K562 (cell line): ENCODE results near the gene NKX2-1.

ENCODE experiments used
- BDP1 ChIP-seq: IDR thresholded peaks from 3 replicates; pipeline ENCODE4 v1.6.1; 2011; ENCODE audit not compliant: insufficient read length, insufficient read depth
- CTCF ChIP-seq, 3 experiments: IDR thresholded peaks in 2 of 3; conservative IDR thresholded peaks in 1 of 3; 2 replicates each; pipeline ENCODE4 v1.5.1; 2011 to 2012; ENCODE audit warnings: low read length in 3 of 3, mild to moderate bottlenecking in 3 of 3, control low read depth in 2 of 3, improper control_type of control experiment in 1 of 3, inconsistent platforms in 1 of 3, low read depth in 1 of 3, mixed read lengths in 1 of 3, moderate library complexity in 1 of 3; ENCODE audit not compliant: insufficient read depth in 2 of 3
- DIDO1 ChIP-seq: fragments of 450-650 bp; IDR thresholded peaks from 2 replicates; pipeline ENCODE4 v1.6.1; 2016; ENCODE audit warnings: low read depth, missing biosample characterization, missing genetic modification characterization
- HNRNPLL ChIP-seq: fragments of 200-400 bp; formaldehyde crosslinking; IDR thresholded peaks from 2 replicates; pipeline ENCODE4 v1.6.1; 2017; ENCODE audit warnings: low read length, low read depth, mild to moderate bottlenecking; ENCODE audit not compliant: poor library complexity, severe bottlenecking
- TRIM24 ChIP-seq, 2 experiments: fragments of 450-650 bp; IDR thresholded peaks; 2 replicates each; pipeline ENCODE4 v1.6.1; 2016
- ZBTB33 ChIP-seq: sonication (generic); formaldehyde crosslinking; IDR thresholded peaks from 2 replicates; pipeline ENCODE4 v1.8.1; 2023; ENCODE audit warnings: mild to moderate bottlenecking, missing genetic modification reagents

- TF ChIP-seq CTCF (IDR thresholded peaks at IDR 0.05 in 2 of 3, conservative IDR thresholded peaks at IDR 0.05 in 1 of 3; ENCODE audit: insufficient read depth in 2 of 3, low read depth in 1 of 3, low read length in 3 of 3) (no peak), ZBTB33 (CRISPR knock-in tag) (no peak), DIDO1 (tag) (no peak), BDP1 (no peak), HNRNPLL (no peak), TRIM24 (IDR thresholded peaks at IDR 0.05) (no peak)
These were observed 36.1 kb upstream of the NKX2-1 start for GRCh38 chr14:36555998-36556743.
